Measurements from ENCODE around the gene NOX5. TPM values are rescaled to one million over a fixed set of nuclear protein-coding genes. Genes with fewer than 3 reads are reported as not detected.

The NOX5 gene
- total RNA-seq, 1 experiment from 2014 or later: 0.91 TPM

GRCh38 chr15:68993276-68993675 is 21.2 kb upstream of the NOX5 start:
- no peaks in the 10 kb centered on the region for H3K9me2 ChIP-seq (ENCODE audit: insufficient read depth)
- no peaks in the 10 kb centered on the region for H3K27me3 ChIP-seq (ENCODE audit: insufficient read depth, low read length)
- H3K4me3 ChIP-seq (replicated peaks in 1 of 2; ENCODE audit: low read depth in 1 of 2, low read length in 2 of 2): no peak overlapping the region
- H3K27ac ChIP-seq (ENCODE audit: low read depth, low read length): no peak overlapping the region
- POLR2A ChIA-PET: no interaction called here
- DNase-seq (ENCODE audit: low read depth, low spot score): no peak
- H3K4me1 ChIP-seq (ENCODE audit: control insufficient read depth in 1 of 2, insufficient read depth in 2 of 2, low read length in 2 of 2): 0 out of 4 replicates have a peak, but pooled peaks cover 0 to 6% of the 10 kb centered on the region in 2 experiments
- H3K9ac ChIP-seq (ENCODE audit: low read length): no peak overlapping the region
- no peak overlapping the region for H2AFZ ChIP-seq (ENCODE audit: low read depth, low read length, poor library complexity, severe bottlenecking)
- intact Hi-C loops (cut with micrococcal nuclease): no loop called here
- no TSS peak for BruUV-seq (replicated peaks)
- H4K20me1 ChIP-seq (ENCODE audit: insufficient read depth): no peaks in the 10 kb centered on the region
- TF ChIP-seq ZNF274 (IDR thresholded peaks at IDR 0.05; ENCODE audit: low read depth, low read length) (no peak), TCF7L2 (IDR thresholded peaks at IDR 0.05; ENCODE audit: borderline replicate concordance, extremely low read depth, insufficient read depth, insufficient read length) (no peak), SIN3A (IDR thresholded peaks at IDR 0.05; ENCODE audit: low read depth) (no peak), CEBPB (IDR thresholded peaks at IDR 0.05; ENCODE audit: low read depth) (no peak), EGR1 (IDR thresholded peaks at IDR 0.05; ENCODE audit: low read depth) (no peak), POLR2AphosphoS5 (IDR thresholded peaks at IDR 0.05; ENCODE audit: low read depth, low read length) (no peak), MAX (IDR thresholded peaks at IDR 0.05) (no peak), EZH2phosphoT487 (IDR thresholded peaks at IDR 0.05; ENCODE audit: borderline replicate concordance) (no peak), ZFX (IDR thresholded peaks at IDR 0.05) (no peak), EZH2 (IDR thresholded peaks at IDR 0.05) (no peak), REST (IDR thresholded peaks at IDR 0.05; ENCODE audit: low read depth) (no peak), POLR2A (IDR thresholded peaks at IDR 0.05; ENCODE audit: borderline replicate concordance, extremely low read depth, insufficient read depth, insufficient read length) (no peak), YY1 (IDR thresholded peaks at IDR 0.05; ENCODE audit: extremely low read depth, insufficient replicate concordance, low read depth, low read length) (no peak), ELF1 (IDR thresholded peaks at IDR 0.05; ENCODE audit: borderline replicate concordance, low read depth) (no peak), FOSL1 (IDR thresholded peaks at IDR 0.05; ENCODE audit: low read depth) (no peak), SP1 (IDR thresholded peaks at IDR 0.05; ENCODE audit: low read depth) (no peak), CBX3 (IDR thresholded peaks at IDR 0.05; ENCODE audit: low read depth) (no peak)
- TF ChIP-seq, protein P1, sequence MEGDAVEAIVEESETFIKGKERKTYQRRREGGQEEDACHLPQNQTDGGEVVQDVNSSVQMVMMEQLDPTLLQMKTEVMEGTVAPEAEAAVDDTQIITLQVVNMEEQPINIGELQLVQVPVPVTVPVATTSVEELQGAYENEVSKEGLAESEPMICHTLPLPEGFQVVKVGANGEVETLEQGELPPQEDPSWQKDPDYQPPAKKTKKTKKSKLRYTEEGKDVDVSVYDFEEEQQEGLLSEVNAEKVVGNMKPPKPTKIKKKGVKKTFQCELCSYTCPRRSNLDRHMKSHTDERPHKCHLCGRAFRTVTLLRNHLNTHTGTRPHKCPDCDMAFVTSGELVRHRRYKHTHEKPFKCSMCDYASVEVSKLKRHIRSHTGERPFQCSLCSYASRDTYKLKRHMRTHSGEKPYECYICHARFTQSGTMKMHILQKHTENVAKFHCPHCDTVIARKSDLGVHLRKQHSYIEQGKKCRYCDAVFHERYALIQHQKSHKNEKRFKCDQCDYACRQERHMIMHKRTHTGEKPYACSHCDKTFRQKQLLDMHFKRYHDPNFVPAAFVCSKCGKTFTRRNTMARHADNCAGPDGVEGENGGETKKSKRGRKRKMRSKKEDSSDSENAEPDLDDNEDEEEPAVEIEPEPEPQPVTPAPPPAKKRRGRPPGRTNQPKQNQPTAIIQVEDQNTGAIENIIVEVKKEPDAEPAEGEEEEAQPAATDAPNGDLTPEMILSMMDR (IDR thresholded peaks at IDR 0.05 in 2 of 3, conservative IDR thresholded peaks at IDR 0.05 in 1 of 3; ENCODE audit: borderline replicate concordance in 1 of 3, insufficient read depth in 1 of 3, low read depth in 2 of 3, low read length in 2 of 3): no peak
- TF ChIP-seq, protein P2, sequence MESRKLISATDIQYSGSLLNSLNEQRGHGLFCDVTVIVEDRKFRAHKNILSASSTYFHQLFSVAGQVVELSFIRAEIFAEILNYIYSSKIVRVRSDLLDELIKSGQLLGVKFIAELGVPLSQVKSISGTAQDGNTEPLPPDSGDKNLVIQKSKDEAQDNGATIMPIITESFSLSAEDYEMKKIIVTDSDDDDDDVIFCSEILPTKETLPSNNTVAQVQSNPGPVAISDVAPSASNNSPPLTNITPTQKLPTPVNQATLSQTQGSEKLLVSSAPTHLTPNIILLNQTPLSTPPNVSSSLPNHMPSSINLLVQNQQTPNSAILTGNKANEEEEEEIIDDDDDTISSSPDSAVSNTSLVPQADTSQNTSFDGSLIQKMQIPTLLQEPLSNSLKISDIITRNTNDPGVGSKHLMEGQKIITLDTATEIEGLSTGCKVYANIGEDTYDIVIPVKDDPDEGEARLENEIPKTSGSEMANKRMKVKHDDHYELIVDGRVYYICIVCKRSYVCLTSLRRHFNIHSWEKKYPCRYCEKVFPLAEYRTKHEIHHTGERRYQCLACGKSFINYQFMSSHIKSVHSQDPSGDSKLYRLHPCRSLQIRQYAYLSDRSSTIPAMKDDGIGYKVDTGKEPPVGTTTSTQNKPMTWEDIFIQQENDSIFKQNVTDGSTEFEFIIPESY (IDR thresholded peaks at IDR 0.05; ENCODE audit: extremely low read depth, insufficient replicate concordance, low read length): no peak
- no peaks in the 10 kb centered on the region for H3K79me2 ChIP-seq (ENCODE audit: insufficient read depth, low read length)
- H3K4me2 ChIP-seq (ENCODE audit: low read length): no peak overlapping the region
- no peak for ATAC-seq
- RAD21 ChIA-PET (ENCODE audit: low non-redundant PET in 1 of 2, low total read pairs in 2 of 2, uncharacterized antibody in 2 of 2, unreplicated experiment in 2 of 2): no interaction called here
- H3K36me3 ChIP-seq (ENCODE audit: control insufficient read depth in 1 of 2, insufficient read depth in 2 of 2, low read length in 2 of 2): no peaks in the 10 kb centered on the region
- no peaks in the 10 kb centered on the region for H3K9me3 ChIP-seq (ENCODE audit: control insufficient read depth in 1 of 2, insufficient read depth in 1 of 2, low read depth in 1 of 2, low read length in 2 of 2)
- CTCF ChIA-PET: no interaction called here
